ENCODE measurements around the gene LRRC32.

- TF ChIP-seq TSHZ2 (CRISPR knock-in tag; IDR thresholded peaks at IDR 0.05) (no peak), ZNF70 (CRISPR knock-in tag; IDR thresholded peaks at IDR 0.05) (no peak), TOX (CRISPR knock-in tag; IDR thresholded peaks at IDR 0.05; ENCODE audit: borderline replicate concordance) (no peak)
These were observed 22.5 kb downstream of the LRRC32 start for GRCh38 chr11:76648061-76648460.

Measured in SK-N-SH treated with all-trans-retinoic acid at 6 μM for 48 hours (cell line).